ENCODE measurements around the gene SPINK8. TPM values are rescaled to one million over a fixed set of nuclear protein-coding genes. Genes with fewer than 3 reads are reported as not detected.
A peak's percentile ranks its signal among the peaks of the same experiment; 100 is the strongest.
"Not testable (repeated sequence)": the region's sequence is repeated elsewhere in the genome, so short reads cannot be mapped to it uniquely, and the experiment has no call there.

SPINK8 gene
- total RNA-seq, 1 donor from 2014 or later: not detected

DNA sequence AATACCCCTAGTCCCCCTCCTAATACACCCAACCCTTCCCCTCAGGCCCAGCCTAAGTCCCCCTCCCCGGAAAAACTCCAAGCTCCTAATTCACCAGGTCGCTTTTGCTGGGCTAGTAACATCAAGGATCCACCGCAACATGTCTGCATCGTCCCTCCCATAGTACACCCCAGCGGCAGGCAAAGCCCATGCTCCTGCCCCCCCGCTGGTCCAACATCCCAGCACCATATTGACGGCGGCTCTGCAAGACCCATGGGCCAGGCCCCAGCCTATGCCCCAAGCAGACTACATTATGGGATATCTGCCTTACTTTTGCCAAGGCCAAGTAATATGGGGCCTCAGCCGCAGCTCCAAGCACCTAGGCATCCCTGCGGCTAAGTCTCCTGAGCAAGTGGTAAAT, 59.0 kb downstream of the SPINK8 start:
- no peaks in the 10 kb centered on the region for H3K27me3 ChIP-seq
- H3K36me3 ChIP-seq: peaks cover 0 to under 1% of the 10 kb centered on the region in 2 donors
- TF ChIP-seq CTCF (IDR thresholded peaks at IDR 0.05): no peak
- no peak for DNase-seq (ENCODE audit: low spot score in 2 of 2)
- H3K4me1 ChIP-seq: no peaks in the 10 kb centered on the region
- no peaks in the 10 kb centered on the region for H3K9me3 ChIP-seq
- H3K27ac ChIP-seq: no peak overlapping the region
- intact Hi-C loops (cut with DNase I): loop anchor here (1.0 to 10.0 kb wide), 2 partner anchors 125 to 270 kb away; no protein-coding TSS in a partner anchor
- H3K4me3 ChIP-seq: no peak overlapping the region

- H3K27ac ChIP-seq: no peak overlapping the region
- H3K9me3 ChIP-seq: no peaks in the 10 kb centered on the region
- DNase-seq (ENCODE audit: low spot score in 2 of 2): peak in 1 of 2 donors; percentile 68
- no peaks in the 10 kb centered on the region for H3K4me1 ChIP-seq
- no peaks in the 10 kb centered on the region for H3K27me3 ChIP-seq
- TF ChIP-seq CTCF (IDR thresholded peaks at IDR 0.05): peak; percentile 68 to 79 (median 74)
- H3K4me3 ChIP-seq: no peak overlapping the region
- H3K36me3 ChIP-seq: peaks cover 1 to 8% of the 10 kb centered on the region in 2 donors
- intact Hi-C loops (cut with DNase I): loop anchor here (1.0 to 10.0 kb wide), 4 partner anchors 27 to 271 kb away; partner anchors contain the start of gene NME6
Measured at GRCh38 chr3:48273594-48274211, 59.8 kb downstream of the SPINK8 start.

DNA sequence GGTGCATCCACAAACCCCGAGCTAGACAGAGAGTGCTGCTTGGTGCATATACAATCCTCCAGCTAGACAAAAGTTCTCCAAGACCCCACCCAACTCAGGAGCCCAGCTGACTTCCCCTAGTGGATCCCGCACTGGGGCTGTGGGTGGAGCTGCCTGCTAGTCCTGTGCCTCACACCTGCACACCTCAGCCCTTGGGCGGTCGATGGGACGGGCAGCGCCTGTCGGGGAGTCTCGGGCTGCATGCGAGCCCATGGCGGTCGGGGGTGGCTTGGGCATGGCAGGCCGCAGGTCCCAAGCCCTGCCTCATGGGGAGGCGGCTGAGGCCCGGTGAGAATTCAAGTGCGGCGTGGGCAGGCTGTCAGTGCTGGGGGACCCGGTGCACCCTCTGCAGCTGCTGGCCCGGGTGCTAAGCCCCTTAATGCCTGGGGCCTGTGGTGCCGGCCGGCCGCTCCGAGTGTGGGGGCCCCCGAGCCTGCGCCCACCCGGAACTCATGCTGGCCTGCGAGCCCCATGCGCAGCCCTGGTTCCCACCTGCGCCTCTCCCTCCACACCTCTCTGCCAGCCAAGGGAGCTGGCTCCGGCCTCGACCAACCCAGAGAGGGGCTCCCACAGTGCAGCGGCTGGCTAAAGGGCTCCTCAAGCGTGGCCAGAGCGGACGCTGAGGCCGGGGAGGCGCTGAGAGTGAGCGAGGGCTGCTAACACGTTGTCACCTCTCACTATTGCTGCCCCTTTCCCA, 61.5 kb downstream of the SPINK8 start:
- H3K27ac ChIP-seq: no peak overlapping the region
- intact Hi-C loops (cut with DNase I): loop anchor here (2.0 to 10.0 kb wide), 2 partner anchors 29 to 273 kb away; partner anchors contain the start of gene NME6
- DNase-seq (ENCODE audit: low spot score in 2 of 2): no peak
- no peaks in the 10 kb centered on the region for H3K4me1 ChIP-seq
- no peaks in the 10 kb centered on the region for H3K9me3 ChIP-seq
- no peaks in the 10 kb centered on the region for H3K27me3 ChIP-seq
- TF ChIP-seq CTCF (IDR thresholded peaks at IDR 0.05): no peak
- H3K36me3 ChIP-seq: peaks cover 4 to 18% of the 10 kb centered on the region in 2 donors
- H3K4me3 ChIP-seq: no peak overlapping the region

DNA sequence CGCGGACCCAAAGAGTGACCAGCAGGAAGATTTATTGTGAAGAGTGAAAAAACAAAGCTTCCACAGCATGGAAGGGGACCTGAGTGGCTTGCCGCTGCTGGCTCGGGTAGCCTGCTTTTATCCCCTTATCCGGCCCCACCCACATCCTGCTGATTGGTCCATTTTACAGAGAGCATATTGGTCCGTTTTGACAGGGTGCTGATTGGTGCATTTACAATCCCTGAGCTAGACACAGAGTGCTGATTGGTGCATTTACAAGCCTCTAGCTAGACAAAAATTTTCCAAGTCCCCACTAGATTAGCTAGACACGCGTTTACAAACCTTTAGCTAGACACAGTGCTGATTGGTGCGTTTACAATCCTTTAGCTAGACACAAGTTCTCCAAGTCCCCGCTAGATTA, 62.2 kb downstream of the SPINK8 start:
- peaks cover 10 to 23% of the 10 kb centered on the region in 2 donors for H3K36me3 ChIP-seq
- not testable (repeated sequence) for DNase-seq (ENCODE audit: low spot score in 2 of 2); H3K9me3 ChIP-seq; H3K4me1 ChIP-seq; H3K27ac ChIP-seq; H3K27me3 ChIP-seq; H3K4me3 ChIP-seq
- intact Hi-C loops (cut with DNase I): loop anchor here (10.0 kb wide), 1 partner anchor 274 kb away; no protein-coding TSS in a partner anchor

DNA sequence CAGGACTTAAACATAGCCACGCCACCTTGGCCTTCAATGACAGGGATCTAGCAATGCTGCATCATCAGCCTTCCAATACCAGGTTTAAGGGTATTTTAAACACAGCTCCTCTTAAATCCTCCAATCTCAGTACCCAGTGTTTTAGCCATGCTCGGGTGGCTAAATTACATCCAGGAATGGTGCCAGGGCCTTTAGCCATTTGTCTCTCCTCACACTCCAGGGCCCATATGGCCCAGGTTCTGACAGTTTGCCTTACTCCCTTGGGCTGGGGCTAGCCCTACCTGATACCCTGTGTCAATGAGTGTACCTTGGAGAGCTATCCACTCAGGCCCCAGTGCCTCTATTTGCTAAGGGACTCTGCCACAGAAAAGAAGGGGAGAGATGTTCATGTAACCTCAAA, 63.2 kb downstream of the SPINK8 start:
- peaks cover 11 to 25% of the 10 kb centered on the region in 2 donors for H3K36me3 ChIP-seq
- intact Hi-C loops (cut with DNase I): loop anchor here (10.0 kb wide), 1 partner anchor 274 kb away; no protein-coding TSS in a partner anchor

More for the DNA sequence above, 63.2 kb downstream of the SPINK8 start:
- H3K9me3 ChIP-seq: no peaks in the 10 kb centered on the region
- TF ChIP-seq CTCF (IDR thresholded peaks at IDR 0.05): no peak
- no peak overlapping the region for H3K4me3 ChIP-seq
- DNase-seq (ENCODE audit: low spot score in 2 of 2): no peak
- H3K27me3 ChIP-seq: no peaks in the 10 kb centered on the region
- no peak overlapping the region for H3K27ac ChIP-seq
- no peaks in the 10 kb centered on the region for H3K4me1 ChIP-seq
